ENCODE results near the gene TNS2.

GRCh38 chr12:53074283-53074998, 24.6 kb downstream of the TNS2 start:
- TF ChIP-seq CREB1 (IDR thresholded peaks at IDR 0.05; ENCODE audit: low read depth) (no peak), MLLT1 (IDR thresholded peaks at IDR 0.05) (no peak), RCOR1 (conservative IDR thresholded peaks at IDR 0.05; ENCODE audit: low read depth, low read length) (no peak)

Measured in GM12878 (cell line).